ENCODE measurements around the gene FMO4.

GRCh38 chr1:171384496-171384895, 70.5 kb downstream of the FMO4 start:
- no peak for TF ChIP-seq CTCF (IDR thresholded peaks at IDR 0.05)
- TF ChIP-seq TCF7L2 (IDR thresholded peaks at IDR 0.05; ENCODE audit: low read depth, low read length) = no peak
- no peak for TF ChIP-seq POLR2AphosphoS5 (IDR thresholded peaks at IDR 0.05; ENCODE audit: low read depth, low read length)
- no peak for TF ChIP-seq SIN3A (IDR thresholded peaks at IDR 0.05; ENCODE audit: borderline replicate concordance, insufficient read depth, low read depth, low read length)
- TF ChIP-seq REST (IDR thresholded peaks at IDR 0.05; ENCODE audit: insufficient read depth in 1 of 2, low read depth in 2 of 2, low read length in 1 of 2) = no peak

Measured in Panc1 (cell line).